ENCODE data around the gene LRRIQ1.

The LRRIQ1 gene

DNA sequence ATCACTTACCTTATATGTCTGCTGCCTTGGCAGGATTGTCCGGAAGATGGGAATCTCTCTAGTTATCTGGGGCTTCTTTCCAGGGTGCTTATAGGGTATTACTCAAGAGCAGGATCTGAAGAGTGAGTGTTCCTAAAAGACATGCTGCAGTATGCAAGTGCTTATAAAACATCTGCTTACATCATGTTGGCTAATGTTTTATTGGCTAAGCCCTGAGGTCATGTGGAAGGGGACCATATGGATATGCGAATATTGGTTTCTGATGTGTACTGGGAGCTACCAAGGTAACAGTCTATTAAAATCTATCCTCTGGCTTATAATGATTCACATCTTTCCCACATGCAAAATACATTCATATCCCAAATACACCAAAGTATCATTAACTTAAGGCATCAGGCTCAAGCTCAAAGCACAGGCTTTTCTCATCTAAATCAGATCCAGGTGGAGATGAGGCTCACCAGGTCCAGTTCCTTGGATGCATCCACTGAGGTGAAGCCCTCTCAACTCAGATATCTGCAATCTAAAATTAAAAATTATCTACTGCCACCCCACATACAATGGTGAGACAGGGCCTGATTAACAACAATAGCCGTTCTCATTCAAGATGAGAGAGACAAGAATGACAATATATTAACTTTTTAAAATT lies 29.8 kb downstream of the LRRIQ1 start:
- DNase-seq (ENCODE audit: low spot score), result no peak
- POLR2A ChIA-PET (ENCODE audit: low non-redundant PET), result no interaction called here
- TF ChIP-seq, protein P1, sequence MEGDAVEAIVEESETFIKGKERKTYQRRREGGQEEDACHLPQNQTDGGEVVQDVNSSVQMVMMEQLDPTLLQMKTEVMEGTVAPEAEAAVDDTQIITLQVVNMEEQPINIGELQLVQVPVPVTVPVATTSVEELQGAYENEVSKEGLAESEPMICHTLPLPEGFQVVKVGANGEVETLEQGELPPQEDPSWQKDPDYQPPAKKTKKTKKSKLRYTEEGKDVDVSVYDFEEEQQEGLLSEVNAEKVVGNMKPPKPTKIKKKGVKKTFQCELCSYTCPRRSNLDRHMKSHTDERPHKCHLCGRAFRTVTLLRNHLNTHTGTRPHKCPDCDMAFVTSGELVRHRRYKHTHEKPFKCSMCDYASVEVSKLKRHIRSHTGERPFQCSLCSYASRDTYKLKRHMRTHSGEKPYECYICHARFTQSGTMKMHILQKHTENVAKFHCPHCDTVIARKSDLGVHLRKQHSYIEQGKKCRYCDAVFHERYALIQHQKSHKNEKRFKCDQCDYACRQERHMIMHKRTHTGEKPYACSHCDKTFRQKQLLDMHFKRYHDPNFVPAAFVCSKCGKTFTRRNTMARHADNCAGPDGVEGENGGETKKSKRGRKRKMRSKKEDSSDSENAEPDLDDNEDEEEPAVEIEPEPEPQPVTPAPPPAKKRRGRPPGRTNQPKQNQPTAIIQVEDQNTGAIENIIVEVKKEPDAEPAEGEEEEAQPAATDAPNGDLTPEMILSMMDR (conservative IDR thresholded peaks at IDR 0.05; ENCODE audit: low read depth), result no peak
- no peak overlapping the region for H3K27ac ChIP-seq
- CTCF ChIA-PET, result no interaction called here

DNA sequence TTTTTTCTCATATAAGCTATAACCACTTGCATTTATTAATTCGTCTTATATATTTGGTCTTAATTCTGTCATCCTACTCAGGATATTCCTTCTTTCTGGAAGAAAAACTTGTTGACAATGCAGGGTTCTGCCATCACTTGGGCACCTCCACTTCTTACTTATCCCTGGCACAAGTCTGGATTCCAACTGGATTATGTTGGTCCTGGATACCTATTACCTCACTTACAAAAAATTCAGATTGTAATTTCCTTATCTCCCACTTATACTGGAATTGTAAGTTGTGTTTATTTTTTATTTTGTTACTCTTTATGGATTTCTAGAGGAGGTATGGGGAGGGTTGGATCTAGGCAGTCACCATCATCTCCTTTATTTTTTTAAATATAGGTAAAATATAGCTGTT lies 36.7 kb downstream of the LRRIQ1 start:
- ChIA-PET POLR2A (ENCODE audit: low non-redundant PET) (no interaction called here), CTCF (no interaction called here)
- no peak overlapping the region for H3K27ac ChIP-seq
- DNase-seq (ENCODE audit: low spot score), result no peak
- TF ChIP-seq, protein P1 (conservative IDR thresholded peaks at IDR 0.05; ENCODE audit: low read depth), result no peak

DNA sequence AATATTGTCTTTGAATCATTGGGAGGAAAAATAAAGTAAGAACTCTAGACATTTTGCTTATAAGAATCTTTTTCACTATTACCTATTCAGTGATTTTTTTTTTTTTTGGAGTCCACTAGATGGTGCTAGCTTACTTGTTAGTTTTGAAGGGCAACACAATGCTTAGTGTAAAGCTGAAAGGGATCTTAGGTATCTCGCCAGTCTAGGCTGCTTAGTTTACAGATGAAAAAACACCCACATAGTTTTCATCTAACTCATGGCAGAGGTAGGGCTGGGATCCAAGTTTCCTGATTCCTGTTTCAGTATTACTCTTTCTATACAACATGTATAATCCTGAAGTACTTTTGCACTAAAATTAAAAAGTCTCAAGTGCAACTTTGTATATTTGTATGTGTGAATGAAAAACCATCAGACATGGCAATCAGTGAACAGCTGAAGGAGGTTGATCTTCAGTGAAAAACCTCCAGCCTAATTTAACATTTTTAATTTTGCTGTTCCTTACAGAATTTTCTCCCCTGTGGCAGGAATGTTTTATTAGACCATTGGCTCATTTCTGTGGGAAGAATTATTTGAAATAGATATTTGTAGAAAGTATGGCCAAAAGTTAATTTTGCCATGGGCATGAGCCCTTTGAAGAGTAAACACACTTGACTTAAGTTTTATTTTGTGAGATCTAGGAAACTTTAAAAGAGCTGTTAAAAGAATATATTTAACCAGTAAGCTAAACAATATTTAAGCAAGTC lies 40.7 kb downstream of the LRRIQ1 start:
- no peak overlapping the region for H3K27ac ChIP-seq
- POLR2A ChIA-PET (ENCODE audit: low non-redundant PET), result no interaction called here
- CTCF ChIA-PET, result interaction anchor here (0.6 to 1.6 kb wide), 8 partner anchors 28 to 794 kb away, joined by 3 to 8 read pairs (median 3); no protein-coding TSS in a partner anchor
- DNase-seq (ENCODE audit: low spot score), result peak; percentile 85
- TF ChIP-seq, protein P1 (conservative IDR thresholded peaks at IDR 0.05; ENCODE audit: low read depth), result peak; percentile 73

DNA sequence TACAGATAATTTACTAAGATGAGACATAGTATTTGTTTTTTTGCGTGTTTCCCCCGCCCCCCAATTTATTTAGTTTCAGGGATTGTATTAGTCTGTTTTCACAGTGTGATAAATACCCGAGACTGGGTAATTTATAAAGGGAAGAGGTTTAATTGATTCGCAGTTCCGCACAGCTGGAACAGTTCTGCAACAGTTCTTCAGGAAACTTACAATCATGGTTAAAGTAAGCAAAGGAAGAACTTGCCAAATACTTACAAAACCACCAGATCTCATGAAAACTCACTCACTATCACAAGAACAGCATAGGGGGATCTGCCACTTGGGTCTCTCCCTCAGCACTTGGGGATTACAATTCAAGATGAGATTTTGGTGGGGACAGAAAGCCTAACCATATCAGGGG lies 48.9 kb downstream of the LRRIQ1 start:
- TF ChIP-seq, protein P1 (conservative IDR thresholded peaks at IDR 0.05; ENCODE audit: low read depth), result no peak
- CTCF ChIA-PET, result interaction anchor here (0.6 kb wide), 1 partner anchor 382 kb away, joined by 3 read pairs; no protein-coding TSS in a partner anchor
- H3K27ac ChIP-seq, result no peak overlapping the region
- POLR2A ChIA-PET (ENCODE audit: low non-redundant PET), result no interaction called here
- DNase-seq (ENCODE audit: low spot score), result no peak

DNA sequence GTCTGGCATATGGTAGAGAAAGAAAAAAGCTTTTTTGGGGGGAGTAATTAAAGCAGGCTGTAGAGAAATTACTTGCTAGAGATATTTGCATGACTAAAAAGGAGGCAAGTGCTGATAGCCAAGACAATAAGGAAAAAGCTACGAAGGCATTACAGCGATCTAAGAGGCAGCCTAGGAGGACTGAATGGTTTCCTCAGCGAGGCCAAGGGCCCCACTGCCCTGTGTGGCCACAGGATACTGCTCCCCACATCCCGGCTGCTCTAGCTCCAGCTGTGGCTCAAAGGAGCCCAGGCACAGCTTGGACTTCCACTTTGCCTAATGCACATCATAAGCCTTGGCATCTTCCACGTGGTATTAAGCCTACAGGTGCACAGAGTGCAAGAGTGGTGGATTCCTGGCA lies 53.6 kb downstream of the LRRIQ1 start:
- TF ChIP-seq, protein P1 (conservative IDR thresholded peaks at IDR 0.05; ENCODE audit: low read depth), result no peak
- no peak overlapping the region for H3K27ac ChIP-seq
- no peak for DNase-seq (ENCODE audit: low spot score)
- ChIA-PET CTCF (interaction anchor here (0.6 kb wide), 1 partner anchor 156 kb away, joined by 3 read pairs; no protein-coding TSS in a partner anchor), POLR2A (ENCODE audit: low non-redundant PET) (no interaction called here)

DNA sequence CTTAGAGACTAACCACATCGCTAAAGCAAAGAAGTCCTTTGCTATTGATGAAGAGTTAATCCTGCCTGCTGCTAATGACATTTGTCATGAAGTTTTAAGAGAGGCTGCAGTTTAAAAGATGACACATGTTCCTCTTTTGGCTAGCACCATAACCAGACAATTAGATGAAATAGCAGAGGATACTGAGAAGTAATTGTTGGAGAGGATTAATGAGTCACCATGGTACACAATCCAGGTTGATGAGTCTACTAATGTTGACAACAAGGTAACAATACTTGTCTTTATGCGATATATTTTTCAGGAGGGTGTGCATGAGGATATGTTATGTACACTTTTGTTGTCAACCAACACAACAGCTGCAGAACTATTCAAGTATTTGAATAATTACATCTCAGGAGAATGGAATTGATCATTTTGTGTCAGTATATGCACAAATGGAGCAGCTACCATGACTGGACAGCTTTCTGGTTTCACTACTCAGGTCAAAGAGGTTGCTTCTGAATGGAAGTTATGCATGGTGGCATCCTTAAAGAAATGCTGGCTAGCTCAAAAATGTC lies 56.7 kb downstream of the LRRIQ1 start:
- CTCF ChIA-PET, result no interaction called here
- DNase-seq (ENCODE audit: low spot score), result peak; percentile 3
- TF ChIP-seq, protein P1 (conservative IDR thresholded peaks at IDR 0.05; ENCODE audit: low read depth), result no peak
- POLR2A ChIA-PET (ENCODE audit: low non-redundant PET), result no interaction called here
- H3K27ac ChIP-seq, result no peak overlapping the region

All from RWPE1 (cell line).